H1 (cell line): ENCODE results near the gene CDC42EP4. TPM values are rescaled to one million over a fixed set of nuclear protein-coding genes. Genes with fewer than 3 reads are reported as not detected.

Experiments
- CBX8 ChIP-seq: fragments of 300-800, 300-1000 bp; sonication (generic); IDR thresholded peaks from 2 replicates; pipeline ENCODE4 v1.7.1; 2016; ENCODE audit warnings: low read depth, low read length, borderline replicate concordance
- CEBPB ChIP-seq: IDR thresholded peaks from 2 replicates; pipeline ENCODE4 v1.6.1; 2012; ENCODE audit warnings: low read depth, low read length
- EP300 ChIP-seq, 2 experiments: IDR thresholded peaks; 1 replicate in 1 of 2; 2 replicates in 1 of 2; pipeline ENCODE4 v1.6.1; 2011 to 2012; ENCODE audit warnings: low read depth in 2 of 2, low read length in 2 of 2, mild to moderate bottlenecking in 2 of 2, borderline replicate concordance in 1 of 2, inconsistent platforms in 1 of 2, moderate library complexity in 1 of 2
- JUN ChIP-seq: IDR thresholded peaks from 2 replicates; pipeline ENCODE4 v1.6.1; 2011; ENCODE audit warnings: low read depth, mild to moderate bottlenecking, improper control_type of control experiment, low read length
- KDM1A ChIP-seq: fragments of 200-600, 300-600 bp; sonication (generic); IDR thresholded peaks from 2 replicates; pipeline ENCODE4 v1.7.1; 2016; ENCODE audit warnings: mild to moderate bottlenecking, low read length, borderline replicate concordance
- KDM5A ChIP-seq: fragments of 200-600 bp; IDR thresholded peaks from 2 replicates; pipeline ENCODE4 v1.7.1; 2012; ENCODE audit warnings: mild to moderate bottlenecking, low read length, inconsistent platforms, mixed read lengths
- RNF2 ChIP-seq: fragments of 200-900, 300-1000 bp; sonication (generic); IDR thresholded peaks from 2 replicates; pipeline ENCODE4 v1.7.1; 2016; ENCODE audit warnings: borderline replicate concordance, low read depth, mild to moderate bottlenecking, antibody characterized with exemption, low read length; ENCODE audit not compliant: poor library complexity, severe bottlenecking; ENCODE audit errors: missing control alignments
- SP4 ChIP-seq: IDR thresholded peaks from 2 replicates; pipeline ENCODE4 v1.6.1; 2012; ENCODE audit warnings: low read length, inconsistent platforms
- TBP ChIP-seq: IDR thresholded peaks from 2 replicates; pipeline ENCODE4 v1.6.1; 2011; ENCODE audit warnings: low read depth, low read length, improper control_type of control experiment
- YY1 ChIP-seq: IDR thresholded peaks from 2 replicates; pipeline ENCODE4 v1.6.1; 2011; ENCODE audit warnings: low read depth, mild to moderate bottlenecking, low read length
- polyA plus RNA-seq, 7 experiments: library from polyadenylated mRNA; depleted of rRNA in 3 of 7; stranded (reverse) in 5 of 7; unstranded in 2 of 7; fragments of >200 nt in 5 of 7; fragments of 200-250 nt in 2 of 7; gene quantifications; 1 replicate in 5 of 7; 2 replicates in 1 of 7; 4 replicates in 1 of 7; pipeline versions ENCODE4 v1.2.1 to v1.2.3, GENCODE V29; 2011 to 2013; ENCODE audit warnings: missing spikeins in 2 of 7, mixed read lengths in 2 of 7
- total RNA-seq: library from RNA; stranded (reverse); fragmentation: NEBNext Ultra II Directional; extraction: Animal tissue kit (Norgen Biotek cat#: 25700); gene quantifications from 2 replicates; pipeline ENCODE4 v1.2.1, GENCODE V29; 2021
- TF ChIP-seq, protein P1 (sequence below): fragments of 300-600 bp; sonication (generic); IDR thresholded peaks from 2 replicates; pipeline ENCODE4 v1.7.1; 2012; ENCODE audit warnings: low read length, moderate library complexity, mild to moderate bottlenecking, inconsistent platforms; ENCODE audit not compliant: insufficient replicate concordance

Gene CDC42EP4
- total and polyA plus RNA-seq, 2 of the 8 experiments (the other 6 are each of a cell fraction or from before 2014, with no cell fraction given): 8.8 to 12.6 TPM

DNA sequence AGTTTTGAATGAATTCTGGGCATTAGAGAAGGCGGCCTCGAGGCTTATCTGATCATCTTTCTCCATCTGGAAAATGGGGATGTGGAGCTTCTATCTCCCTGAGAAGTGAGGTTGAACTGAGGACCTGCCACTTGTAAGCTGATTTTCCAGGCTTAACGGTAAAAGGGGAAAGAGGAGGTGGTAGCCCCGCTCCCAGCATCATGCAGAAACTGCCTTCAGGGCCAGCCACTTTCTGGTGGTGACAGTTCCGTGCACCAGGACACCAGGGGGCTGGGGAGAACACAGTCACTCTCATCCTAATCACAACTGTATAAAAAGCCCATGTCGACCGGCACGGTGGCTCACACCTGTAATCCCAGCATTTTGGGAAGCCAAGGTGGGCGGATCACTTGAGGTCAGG is 29.2 kb downstream of the CDC42EP4 start (continued):
- TF ChIP-seq, protein P1, sequence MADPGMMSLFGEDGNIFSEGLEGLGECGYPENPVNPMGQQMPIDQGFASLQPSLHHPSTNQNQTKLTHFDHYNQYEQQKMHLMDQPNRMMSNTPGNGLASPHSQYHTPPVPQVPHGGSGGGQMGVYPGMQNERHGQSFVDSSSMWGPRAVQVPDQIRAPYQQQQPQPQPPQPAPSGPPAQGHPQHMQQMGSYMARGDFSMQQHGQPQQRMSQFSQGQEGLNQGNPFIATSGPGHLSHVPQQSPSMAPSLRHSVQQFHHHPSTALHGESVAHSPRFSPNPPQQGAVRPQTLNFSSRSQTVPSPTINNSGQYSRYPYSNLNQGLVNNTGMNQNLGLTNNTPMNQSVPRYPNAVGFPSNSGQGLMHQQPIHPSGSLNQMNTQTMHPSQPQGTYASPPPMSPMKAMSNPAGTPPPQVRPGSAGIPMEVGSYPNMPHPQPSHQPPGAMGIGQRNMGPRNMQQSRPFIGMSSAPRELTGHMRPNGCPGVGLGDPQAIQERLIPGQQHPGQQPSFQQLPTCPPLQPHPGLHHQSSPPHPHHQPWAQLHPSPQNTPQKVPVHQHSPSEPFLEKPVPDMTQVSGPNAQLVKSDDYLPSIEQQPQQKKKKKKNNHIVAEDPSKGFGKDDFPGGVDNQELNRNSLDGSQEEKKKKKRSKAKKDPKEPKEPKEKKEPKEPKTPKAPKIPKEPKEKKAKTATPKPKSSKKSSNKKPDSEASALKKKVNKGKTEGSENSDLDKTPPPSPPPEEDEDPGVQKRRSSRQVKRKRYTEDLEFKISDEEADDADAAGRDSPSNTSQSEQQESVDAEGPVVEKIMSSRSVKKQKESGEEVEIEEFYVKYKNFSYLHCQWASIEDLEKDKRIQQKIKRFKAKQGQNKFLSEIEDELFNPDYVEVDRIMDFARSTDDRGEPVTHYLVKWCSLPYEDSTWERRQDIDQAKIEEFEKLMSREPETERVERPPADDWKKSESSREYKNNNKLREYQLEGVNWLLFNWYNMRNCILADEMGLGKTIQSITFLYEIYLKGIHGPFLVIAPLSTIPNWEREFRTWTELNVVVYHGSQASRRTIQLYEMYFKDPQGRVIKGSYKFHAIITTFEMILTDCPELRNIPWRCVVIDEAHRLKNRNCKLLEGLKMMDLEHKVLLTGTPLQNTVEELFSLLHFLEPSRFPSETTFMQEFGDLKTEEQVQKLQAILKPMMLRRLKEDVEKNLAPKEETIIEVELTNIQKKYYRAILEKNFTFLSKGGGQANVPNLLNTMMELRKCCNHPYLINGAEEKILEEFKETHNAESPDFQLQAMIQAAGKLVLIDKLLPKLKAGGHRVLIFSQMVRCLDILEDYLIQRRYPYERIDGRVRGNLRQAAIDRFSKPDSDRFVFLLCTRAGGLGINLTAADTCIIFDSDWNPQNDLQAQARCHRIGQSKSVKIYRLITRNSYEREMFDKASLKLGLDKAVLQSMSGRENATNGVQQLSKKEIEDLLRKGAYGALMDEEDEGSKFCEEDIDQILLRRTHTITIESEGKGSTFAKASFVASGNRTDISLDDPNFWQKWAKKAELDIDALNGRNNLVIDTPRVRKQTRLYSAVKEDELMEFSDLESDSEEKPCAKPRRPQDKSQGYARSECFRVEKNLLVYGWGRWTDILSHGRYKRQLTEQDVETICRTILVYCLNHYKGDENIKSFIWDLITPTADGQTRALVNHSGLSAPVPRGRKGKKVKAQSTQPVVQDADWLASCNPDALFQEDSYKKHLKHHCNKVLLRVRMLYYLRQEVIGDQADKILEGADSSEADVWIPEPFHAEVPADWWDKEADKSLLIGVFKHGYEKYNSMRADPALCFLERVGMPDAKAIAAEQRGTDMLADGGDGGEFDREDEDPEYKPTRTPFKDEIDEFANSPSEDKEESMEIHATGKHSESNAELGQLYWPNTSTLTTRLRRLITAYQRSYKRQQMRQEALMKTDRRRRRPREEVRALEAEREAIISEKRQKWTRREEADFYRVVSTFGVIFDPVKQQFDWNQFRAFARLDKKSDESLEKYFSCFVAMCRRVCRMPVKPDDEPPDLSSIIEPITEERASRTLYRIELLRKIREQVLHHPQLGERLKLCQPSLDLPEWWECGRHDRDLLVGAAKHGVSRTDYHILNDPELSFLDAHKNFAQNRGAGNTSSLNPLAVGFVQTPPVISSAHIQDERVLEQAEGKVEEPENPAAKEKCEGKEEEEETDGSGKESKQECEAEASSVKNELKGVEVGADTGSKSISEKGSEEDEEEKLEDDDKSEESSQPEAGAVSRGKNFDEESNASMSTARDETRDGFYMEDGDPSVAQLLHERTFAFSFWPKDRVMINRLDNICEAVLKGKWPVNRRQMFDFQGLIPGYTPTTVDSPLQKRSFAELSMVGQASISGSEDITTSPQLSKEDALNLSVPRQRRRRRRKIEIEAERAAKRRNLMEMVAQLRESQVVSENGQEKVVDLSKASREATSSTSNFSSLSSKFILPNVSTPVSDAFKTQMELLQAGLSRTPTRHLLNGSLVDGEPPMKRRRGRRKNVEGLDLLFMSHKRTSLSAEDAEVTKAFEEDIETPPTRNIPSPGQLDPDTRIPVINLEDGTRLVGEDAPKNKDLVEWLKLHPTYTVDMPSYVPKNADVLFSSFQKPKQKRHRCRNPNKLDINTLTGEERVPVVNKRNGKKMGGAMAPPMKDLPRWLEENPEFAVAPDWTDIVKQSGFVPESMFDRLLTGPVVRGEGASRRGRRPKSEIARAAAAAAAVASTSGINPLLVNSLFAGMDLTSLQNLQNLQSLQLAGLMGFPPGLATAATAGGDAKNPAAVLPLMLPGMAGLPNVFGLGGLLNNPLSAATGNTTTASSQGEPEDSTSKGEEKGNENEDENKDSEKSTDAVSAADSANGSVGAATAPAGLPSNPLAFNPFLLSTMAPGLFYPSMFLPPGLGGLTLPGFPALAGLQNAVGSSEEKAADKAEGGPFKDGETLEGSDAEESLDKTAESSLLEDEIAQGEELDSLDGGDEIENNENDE: no peak
- TF ChIP-seq KDM5A (no peak), CEBPB (no peak), RNF2 (no peak), YY1 (no peak), SP4 (no peak), EP300 (IDR thresholded peaks at IDR 0.05; ENCODE audit: borderline replicate concordance in 1 of 2, low read depth in 2 of 2, low read length in 2 of 2) (no peak), JUN (no peak), CBX8 (no peak), KDM1A (no peak), TBP (no peak)
